ENCODE measurements around the gene CDC14C.
"Not testable (repeated sequence)": the region's sequence is repeated elsewhere in the genome, so short reads cannot be mapped to it uniquely, and the experiment has no call there.

CDC14C gene

DNA sequence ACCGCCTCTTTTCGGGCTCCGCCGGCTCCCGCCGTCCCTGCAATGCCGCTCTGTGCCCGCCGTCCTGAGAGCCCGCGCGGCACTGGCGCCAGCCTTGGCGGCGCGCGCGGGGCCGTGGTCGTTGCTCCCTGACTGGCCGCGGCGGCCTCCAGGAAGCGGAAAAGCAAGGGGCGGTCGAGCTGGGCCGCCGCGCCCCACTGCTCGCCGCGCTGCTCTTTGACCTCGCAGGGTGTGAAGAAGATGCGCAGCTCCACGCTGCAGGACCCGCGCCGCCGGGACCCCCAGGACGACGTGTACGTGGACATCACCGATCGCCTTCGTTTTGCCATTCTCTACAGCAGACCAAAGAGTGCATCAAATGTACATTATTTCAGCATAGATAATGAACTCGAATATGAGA, at the start of gene CDC14C:
TSS of gene CDC14C (plus strand) at position 115 of the 400 bp plus-strand sequence. CDS start at position 241, 126 bp downstream.
- no peak for DNase-seq (ENCODE audit: low read depth)

DNA sequence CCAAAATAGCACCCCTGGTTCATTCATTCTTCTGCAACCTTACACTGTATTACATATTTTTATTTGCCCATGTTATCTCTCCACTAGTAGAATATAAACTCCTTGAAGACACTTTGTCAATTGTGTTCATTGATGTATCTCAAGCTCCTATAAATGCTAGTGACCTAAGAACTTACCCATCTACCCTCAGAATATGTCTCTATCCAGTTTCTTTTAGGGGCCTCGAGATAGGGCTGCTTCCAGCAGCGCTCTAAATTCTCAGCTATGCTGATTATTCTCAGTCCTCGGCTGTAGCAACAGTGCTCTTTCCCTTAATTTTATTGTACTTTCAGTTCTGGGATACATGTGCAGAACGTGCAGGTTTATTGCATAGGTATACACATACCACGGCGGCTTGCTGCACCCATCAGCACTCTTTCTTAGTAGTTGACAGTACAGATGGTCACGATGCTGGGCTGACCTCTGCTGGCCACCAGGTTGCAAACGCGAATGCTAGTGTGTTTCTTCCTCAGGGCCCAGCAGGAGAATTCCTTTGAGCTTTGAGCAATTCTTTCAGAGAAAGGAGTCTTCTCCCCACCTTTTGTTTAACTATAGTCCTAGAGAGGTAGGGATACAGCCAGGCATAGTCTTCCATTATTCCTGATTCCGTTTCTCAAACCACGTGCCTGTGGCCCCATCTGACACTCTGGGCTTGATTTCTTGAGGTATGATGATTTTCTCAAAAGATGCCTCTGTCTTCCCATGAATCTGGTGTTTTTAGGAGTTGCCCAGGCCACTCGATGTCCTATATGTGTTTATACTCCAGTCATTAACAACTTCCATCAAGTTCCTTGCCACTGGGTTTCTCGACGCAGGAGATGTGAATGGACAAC, 49.1 kb upstream of the CDC14C start:
- no peak for DNase-seq (ENCODE audit: low read depth)

DNA sequence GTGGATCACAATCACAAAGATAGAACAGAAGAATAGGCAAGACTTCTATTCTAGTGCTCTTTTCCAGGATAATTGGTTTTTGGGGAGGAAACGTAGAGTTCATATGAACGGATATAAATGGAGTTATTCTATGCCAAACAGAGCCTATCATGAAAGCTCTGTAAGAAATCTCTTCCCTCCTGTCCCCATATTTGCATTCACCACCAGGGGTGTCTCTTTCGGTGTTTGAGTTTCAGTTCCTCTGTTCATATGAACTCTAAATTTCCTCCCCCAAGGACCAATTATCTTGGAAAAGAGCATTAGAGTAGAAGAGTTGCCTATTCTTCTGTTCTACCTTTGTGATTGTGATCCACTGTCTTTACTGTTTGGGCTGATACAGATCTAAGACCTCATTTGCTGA, 48.3 kb upstream of the CDC14C start:
- DNase-seq (ENCODE audit: low read depth): no peak

DNA sequence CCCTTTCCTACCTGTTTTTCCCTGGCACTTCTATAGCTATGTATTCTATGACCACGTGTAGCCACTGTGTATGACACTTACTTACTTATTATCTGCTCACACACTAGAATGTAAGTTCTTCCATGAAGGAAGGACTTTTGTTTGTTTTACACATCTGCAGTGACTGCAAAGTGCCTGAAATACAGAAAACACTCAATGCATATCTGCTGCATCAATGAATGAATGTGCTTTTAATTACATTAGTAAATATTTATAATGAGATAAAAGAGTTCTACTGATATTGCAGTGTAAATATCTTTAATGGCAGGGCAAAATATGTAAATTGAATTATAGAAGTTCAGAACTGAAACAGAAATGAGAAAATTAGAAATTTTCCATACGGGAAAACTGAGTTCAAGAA, 43.5 kb upstream of the CDC14C start:
- DNase-seq (ENCODE audit: low read depth): no peak

DNA sequence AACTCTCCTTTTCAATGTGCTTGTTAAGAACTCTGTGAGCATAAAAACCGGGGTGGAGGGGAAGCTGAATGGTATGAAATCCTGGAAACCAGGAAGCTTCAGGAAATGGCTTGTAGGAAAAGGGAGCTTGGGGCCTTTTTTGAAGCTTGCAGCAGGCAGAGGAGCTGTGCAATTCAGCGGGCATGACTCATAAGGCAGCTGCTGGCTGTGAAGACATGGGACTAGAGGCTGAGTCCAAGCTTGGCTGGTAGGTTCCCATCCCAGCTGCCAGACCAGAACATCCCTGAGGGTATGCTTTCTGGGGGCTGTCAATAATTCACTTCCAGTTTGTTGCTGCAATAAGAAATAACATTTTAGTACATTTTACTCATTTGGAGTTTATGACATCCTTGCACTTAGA, 36.8 kb upstream of the CDC14C start:
- DNase-seq (ENCODE audit: low read depth): no peak

DNA sequence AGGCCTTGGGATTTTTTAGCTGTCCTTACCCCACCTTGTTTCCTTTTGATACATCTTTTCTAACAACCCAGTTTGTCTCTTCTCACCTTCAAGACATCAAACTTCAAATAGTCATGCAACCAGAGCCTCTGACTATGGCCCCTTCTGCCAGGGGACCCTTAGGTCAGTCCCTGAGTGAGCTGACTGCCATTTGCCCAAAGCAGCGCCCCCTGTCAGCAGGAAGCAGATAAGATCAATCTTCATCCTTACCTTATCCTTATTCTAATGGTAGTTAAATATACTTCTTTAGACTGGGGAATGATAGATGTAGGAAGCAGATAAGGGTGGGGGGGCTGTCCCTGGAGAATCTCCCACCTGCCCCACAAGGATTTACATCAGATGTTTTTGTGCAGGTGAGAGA, 29.8 kb upstream of the CDC14C start:
- DNase-seq (ENCODE audit: low read depth): no peak

DNA sequence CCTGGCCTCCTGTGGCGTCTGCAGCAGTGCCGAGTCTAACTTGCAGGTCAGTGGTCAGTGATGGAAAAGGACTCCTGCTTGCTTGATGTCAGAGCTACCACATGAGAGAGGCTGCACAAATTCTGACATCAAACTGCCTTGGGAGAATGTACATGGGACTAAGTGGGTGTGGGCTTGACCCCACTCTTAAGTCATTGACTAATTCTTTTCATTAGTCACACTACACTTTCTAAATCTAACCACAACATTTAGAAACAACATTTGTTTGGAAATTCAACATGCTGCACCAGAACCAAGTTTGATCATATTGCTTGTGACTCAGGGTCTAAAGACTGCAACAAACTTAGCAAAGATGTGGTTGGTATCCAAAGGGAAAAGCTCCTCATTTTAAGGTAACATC, 24.4 kb upstream of the CDC14C start:
- no peak for DNase-seq (ENCODE audit: low read depth)

DNA sequence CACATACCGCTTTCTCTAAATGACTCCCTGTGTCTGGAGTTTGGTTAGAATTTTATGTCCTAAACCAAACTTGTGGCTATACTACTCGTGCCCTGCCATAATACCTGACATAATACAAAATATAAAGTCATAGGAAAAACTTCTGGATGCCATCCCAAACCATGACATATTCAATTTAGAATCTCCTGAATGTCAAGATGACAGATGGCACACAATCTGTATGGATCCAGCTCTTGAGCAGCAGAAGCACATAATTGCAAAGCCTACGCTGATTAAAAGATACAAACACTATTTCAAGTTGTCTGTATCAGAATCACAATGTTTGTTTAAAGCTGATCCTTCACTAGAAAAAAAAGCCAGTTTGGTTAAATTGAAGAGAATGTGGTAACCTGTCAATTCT, 22.4 kb upstream of the CDC14C start:
- no peak for DNase-seq (ENCODE audit: low read depth)

DNA sequence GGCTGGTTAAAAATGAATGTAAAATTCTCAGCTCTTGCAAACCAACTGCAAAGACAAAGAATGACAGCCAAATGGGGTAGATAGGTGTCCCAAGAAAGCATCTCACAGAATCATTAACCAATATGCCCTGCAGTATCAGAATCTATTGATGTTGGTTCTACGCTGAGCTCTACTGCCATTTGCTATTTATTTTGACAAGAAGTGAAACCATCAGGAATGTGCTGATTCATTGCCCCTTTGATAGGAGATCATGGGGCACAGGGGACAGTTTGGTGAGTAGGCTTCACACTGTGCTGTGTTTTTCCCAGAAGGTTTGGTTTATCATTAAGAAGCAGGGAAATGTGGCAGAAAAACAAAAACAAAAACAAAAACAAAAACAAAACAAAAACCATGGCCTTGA, 19.4 kb upstream of the CDC14C start:
- no peak for DNase-seq (ENCODE audit: low read depth)

DNA sequence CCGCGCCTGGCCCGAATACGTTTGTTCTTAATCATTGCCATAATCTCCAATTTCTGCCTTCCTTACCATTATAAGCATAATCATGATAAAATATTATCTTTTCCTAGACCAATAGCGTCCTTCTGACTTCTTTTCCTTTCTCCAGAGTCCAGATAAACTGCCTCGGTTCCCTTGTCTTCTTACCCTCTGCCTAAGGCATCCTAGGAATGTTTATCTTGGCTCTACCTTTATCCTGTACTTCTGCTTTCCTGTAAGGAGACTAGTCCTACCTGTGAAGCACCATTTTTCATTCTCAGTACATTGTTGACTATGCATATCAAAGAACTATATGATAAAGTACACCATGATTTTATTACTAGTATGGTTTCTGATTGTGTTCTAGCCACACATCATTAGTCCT, 18.7 kb upstream of the CDC14C start:
- DNase-seq (ENCODE audit: low read depth): not testable (repeated sequence)

DNA sequence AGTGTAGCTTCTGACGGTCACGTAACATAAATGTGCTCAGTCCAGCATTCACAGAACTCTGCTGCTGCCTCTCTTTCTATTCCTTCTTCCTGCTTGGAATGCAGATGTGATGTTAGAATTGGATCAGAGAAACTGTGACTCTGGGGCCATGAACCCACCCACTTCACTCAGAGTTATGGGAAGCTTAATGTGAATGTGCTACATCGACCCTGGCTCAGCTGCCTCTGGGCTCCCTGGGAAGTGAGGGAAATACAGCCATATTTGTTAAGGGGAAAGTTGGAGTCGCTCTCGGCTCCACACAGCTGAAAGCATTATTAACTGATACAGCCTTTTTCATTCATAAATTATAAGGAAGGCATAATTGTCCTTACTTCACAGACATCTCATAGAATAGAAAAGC, 14.5 kb upstream of the CDC14C start:
- DNase-seq (ENCODE audit: low read depth): not testable (repeated sequence)

DNA sequence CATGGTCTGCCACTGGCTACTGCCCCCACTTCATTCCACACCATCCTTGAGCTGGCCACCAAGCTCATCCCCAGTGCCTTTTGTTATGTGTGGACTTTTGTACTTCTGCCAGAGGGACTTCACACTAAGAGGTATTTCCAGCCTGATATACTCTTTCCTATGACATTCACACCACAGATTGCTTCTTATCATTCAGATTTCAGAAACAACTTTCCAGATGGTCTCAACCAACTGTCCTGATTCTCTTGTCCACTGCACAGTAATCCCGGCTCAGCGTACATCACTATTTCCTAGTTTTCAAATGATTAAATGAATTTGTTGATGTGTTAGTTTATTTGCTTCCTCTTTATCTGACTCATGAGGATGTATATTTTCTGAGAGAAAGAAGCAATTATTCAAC, 7.1 kb downstream of the CDC14C start:
- DNase-seq (ENCODE audit: low read depth): no peak

DNA sequence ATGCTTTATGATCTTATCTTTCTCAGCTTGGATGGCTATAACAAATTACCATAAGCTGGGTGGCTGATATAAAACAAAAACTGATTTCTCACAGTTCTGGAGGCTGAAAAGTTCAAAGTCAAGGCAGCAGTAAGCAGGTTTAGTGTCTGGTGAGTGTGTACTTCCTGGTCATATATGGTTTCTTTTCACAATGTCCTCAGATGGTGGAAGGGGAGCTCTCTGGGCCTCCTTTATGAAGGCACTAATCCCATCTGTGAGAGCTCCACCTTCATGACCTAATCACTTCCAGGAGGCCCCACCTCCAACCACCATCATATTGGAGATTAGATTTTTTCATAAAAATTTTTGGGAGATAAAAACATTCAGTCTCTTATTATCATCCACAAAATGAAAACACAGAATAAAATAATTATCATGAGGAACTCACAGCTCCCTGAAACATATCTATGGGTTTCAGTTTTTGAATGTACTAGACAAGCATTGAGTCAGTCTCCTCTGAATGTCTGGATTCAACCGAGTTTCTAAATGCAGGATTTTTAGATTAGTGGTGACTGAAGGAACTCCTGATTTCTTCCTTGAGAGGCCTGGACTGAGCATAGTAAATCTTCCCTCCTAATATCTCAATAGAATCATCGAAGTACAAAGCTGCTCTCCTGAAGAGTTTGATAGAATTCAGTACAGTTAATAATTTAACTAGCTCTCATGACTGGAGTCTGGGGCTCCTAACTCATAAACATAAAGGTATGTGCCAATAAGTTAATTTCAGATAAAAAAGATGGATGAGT, 8.0 kb downstream of the CDC14C start:
- no peak for DNase-seq (ENCODE audit: low read depth)

DNA sequence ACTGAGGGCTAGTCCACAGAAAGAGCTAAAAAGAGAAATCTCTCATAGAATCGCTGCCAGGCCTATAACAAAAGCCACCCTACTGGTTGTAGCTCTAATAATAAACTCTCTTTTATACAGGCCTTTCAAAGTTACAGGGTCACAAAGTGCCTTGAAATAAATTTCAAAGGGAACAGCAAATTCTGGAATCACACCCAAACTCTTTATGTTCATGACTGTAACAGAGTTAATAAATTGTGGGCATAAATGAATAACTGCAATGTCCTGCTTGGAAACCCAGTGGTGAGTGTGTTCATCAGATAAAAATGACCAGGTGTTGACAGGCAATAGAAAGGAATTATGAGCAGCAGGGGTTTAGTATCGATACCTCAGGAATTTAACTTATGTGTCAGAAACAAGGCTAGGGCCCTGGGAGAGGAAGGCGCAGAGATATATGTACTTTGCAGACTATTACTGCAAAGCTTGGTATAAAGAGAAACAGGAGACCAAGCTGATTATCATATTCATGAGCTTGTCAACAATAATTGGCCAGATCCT, 9.3 kb downstream of the CDC14C start:
- no peak for DNase-seq (ENCODE audit: low read depth)

DNA sequence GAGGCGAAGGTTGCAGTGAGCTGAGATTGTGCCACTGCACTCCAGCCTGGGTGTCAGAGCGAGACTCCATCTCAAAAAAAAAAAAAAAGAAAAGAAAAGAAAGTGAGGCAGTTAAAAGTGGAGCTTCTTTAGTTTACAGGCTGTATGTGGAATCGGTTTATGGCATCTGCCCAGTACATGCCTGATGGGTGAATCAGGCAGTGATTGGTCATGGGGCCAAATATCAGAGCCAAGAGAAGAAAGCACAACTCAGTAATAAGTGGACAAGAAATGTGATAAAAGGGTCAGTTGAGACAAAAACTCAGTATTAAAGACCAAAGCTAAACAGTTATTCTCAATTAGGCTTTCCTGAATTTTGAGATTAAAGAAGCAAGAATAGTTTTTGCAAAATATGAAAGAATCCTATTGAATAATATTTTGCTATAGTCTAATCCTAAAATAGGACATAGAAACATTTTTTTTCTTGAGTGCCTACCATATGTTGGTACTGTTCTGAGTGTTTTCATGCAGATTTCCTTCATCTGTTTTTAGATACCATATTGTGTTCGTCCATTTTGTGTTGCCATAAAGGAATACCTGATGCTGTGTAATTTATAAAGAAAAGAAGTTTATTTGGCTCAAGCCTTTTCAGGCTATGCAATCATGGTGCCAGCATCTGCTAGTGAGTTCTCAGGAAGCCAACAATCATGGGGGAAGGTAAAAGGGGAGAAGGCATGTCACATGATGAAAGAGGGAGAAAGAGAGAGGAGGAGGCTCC, 14.4 kb downstream of the CDC14C start:
- DNase-seq (ENCODE audit: low read depth): no peak

DNA sequence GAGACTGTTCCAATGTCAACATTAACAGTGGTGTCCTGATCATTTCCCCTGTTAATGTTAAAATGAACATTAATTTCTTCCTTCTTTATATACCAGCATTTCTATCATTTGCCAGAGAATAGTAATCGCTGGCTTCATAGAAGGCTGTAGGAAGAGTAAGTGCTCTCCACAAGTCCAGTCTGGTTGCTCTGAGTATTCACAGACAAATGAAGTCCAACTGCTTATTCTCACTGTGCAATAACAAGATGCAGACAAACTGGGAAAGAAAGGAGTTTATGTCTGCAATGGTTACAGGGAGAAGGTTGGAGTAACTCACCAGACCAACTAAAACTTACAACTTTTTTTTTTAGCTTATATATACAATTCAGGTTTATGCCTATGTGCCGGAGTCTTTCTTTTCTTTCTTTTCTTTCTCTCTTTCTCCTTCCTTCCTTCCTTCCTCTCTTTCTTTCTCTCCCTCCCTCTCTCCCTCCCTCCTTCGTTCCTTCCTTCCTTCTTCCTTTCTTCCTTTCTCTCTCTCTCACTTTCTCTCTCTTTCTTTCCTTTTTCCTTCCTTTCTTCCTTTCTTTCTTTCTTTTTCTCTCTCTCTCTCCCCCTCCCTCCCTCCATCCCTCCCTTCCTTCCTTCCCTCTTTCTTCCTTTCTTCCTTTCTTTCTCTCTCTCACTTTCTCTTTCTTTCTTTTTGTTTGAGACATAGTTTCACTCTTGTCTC, 19.1 kb downstream of the CDC14C start:
- DNase-seq (ENCODE audit: low read depth): no peak

DNA sequence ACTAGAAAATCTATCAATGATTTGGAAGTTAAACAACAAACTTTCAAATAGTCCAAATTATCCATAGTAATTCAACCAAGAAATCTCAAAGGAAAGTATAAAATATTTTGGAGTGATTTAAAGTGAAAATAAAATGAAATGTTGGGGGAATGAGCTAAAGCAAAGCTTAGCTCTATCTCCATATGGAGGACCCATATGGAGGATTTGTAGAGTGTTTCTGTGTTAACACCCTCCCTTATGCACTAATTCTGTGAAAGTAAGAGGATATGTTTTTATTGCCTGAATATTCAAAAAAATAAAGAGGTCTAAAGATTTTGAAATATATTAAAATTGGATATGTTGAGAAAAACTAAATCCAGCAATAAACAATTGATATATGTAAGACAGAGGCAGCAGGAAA, 31.6 kb downstream of the CDC14C start:
- DNase-seq (ENCODE audit: low read depth): no peak

DNA sequence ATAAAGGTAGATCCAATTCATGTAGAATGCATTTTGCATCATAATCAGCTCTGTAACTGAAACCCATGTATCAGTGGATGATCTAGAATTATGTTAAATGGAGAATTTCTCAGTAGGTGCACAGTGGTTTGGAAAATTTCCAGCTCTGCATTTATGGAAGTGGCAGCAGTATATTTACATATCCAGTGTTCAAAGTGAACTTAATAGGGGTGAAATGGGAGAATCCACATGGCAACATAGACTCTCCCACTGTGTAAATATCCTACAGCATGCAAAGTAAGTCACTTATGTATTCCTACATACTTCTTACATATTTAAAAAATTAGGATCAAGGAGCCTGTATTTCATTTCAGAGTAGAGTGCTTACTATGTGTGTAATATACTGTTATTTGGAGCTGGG, 35.3 kb downstream of the CDC14C start:
- no peak for DNase-seq (ENCODE audit: low read depth)

DNA sequence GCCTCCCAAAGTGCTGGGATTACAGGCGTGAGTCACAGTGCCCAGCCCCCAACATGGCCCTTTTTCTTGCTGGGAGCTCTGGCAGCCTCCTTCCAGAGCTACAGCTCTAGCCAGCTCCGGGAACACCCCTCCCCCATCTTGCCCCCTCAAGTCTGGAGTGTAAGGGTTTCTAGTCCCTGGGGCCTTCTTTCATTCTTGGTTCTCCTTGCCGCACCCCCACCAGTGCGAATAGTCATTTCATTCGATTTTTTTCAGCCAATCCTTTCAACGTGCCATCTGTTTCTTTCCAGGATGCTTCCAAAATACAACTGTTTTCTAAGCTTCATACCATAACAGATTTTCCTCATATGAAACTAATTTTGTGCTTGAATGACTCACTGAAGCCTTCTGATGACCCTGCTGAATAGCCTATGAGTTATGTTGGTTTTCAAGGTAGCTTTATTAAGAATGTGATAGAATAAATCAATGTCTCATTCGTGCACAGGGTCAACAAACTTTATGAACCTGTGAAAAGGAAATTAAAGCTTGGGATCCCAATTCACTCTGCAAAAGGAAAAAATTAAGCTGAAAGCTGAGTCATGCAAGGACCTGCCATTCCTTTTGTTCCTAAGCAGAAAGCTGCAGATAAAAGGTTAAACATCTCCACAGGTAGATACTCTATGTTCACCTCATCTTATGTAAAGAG, 38.6 kb downstream of the CDC14C start:
- no peak for DNase-seq (ENCODE audit: low read depth)

DNA sequence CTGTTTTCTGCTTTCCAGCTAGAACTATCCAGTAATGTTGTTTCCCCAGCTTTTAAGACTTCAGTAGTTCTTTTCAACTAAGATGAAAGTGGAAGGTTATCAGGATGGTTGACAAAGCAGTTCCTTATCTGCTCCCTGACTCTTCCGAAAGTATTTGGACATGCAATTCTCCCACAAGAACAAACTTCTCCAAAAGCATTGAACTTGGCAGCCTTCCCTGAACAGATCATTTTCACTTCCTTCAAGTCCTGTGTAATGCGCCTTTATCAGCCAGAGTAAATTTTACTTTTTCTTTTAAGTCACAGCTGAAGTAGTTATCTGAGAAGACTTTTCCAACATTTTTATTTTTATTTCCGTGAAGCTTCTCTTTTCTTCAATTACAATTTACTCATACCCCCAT, 39.7 kb downstream of the CDC14C start:
- no peak for DNase-seq (ENCODE audit: low read depth)

DNA sequence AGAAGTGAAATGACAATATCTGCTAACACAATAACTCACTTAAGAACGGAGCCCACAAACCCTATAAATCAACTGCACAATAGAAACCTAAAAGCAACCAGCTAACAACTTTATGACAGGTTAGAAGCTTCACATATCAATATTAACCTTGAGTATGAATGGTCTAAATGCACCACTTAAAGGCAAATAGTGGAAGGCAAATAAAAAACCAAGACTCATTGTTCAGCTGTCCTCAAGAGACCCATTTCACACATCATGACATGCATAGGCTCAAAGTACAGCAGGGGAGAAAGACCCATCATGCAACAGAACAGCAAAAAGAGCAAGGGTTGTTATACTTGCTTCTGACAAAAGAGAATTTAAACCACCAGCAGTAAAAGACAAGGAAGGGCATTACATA, 46.8 kb downstream of the CDC14C start:
- no peak for DNase-seq (ENCODE audit: low read depth)
